KG1 (cell line): ENCODE measurements around the gene TEX30.
"Not testable (repeated sequence)": the region's sequence is repeated elsewhere in the genome, so short reads cannot be mapped to it uniquely, and the experiment has no call there.

Experiments
- DNase-seq: peaks from one replicate; lab custom pipeline; 2025; lab: John Stamatoyannopoulos, UW

The TEX30 gene

DNA sequence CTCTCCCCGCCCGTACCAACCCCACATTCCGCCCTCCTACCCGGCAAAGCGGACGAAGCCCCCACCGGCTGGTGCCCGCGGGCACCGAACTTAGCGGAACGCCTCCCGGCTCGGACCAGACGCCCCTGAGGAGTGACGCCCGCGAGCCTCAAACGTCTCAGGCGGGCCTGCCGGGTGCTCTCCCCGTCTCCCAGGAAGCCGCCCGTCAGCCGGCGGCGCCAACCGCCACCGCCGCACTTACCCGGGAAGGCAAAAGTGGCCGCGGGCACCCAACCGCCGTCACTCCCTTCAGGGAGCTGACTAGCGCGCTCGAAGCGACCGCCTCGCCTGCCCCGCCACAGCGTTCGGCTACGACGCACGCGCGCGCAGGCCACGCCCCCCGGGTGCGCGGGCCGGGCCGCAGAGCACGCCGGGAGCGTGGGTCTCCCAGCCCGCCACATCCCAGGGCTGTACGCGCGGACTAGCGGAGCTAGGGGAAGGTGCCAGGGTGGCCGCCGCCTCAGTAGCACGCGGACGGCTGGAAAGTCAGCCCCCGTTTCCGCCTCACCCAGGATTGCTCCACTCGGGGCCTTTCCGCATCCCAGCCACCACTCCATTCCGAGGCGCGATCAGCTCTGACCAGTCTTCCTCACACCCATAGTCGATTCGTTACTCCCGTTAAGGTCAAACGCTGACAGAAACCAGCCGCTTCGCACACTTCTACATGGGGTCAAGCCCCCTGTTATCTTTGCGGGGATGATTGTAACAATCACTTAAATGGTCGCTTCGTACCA is at the start of gene TEX30:
TSS of gene TEX30 (minus strand) at position 346 of the 773 bp plus-strand sequence. CDS start 3,760 bp downstream, outside the sequence.
- DNase-seq = peak; percentile 50

DNA sequence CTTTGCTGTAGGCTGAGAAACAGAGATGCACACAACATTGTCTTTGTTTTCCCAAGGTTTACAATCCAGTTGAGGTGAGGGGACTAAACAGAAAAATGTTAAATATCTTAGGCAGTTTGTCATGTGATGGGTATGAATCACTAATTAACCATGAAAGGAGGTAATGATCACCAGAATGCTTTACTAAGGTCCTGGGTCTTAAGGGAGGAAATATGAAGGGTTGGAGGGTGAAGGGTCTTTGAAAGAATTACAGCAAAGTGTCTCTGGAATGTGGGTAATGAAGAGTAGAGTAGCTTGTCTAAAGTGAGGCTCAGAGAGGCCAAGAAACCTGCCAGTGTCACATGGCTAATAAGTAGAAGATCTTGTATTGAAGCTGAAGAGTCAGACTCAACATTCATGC is 44.3 kb upstream of the TEX30 start:
- no peak for DNase-seq

DNA sequence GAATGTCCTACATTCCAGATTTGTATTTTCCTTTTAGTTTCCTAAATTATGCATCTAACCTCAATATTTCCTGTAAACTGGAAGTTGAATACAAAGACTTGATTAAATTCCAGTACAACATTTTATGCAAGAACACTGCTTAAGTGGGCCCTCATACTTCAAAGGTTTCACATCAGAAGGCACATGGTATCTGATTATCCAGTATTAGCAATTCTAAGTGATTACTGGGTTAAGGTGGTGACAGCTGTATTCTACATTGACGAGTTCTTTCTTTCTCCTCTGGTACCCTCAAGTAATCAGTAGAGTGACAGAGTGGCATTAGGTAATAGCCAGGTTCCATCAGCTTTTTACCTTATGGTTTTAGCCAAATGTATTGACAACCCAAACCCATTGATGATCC is 43.7 kb upstream of the TEX30 start:
- no peak for DNase-seq

DNA sequence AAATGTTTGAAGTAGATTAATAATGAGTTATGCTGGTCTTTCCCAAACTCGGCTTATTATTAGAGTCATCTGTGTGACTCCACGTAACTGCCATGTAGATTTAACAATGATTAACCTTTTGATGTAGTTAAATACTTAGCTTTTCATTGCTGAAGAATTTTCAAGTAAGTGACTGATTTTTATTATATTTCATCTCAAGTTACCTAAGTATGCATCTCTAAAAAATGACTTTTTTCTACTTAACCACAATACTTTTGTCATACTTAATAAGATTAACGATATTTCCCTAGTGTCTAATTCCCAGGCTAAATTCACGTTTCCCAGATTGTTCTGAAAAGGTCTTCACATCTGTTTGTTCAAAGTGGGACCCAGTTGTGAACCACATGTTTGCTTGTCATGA is 43.1 kb upstream of the TEX30 start:
- no peak for DNase-seq

DNA sequence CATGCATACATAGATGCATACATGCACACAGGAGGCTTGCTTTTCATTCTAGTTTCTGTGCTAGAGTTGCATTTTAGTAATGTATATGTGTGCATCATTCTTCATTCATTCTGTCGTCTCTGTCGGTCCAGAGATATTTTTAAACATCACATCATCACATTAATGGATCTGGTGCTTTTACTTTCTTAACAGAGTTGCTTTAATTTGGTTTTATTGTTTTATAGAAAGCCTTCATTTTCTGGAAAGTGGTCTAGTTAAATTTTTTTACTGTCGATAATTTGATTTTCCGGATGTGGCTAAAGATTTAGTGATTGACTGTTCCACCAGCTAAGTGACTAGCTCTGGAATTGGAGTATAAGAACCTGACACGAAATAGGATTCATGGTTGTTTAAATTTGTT is 42.2 kb upstream of the TEX30 start:
- no peak for DNase-seq

DNA sequence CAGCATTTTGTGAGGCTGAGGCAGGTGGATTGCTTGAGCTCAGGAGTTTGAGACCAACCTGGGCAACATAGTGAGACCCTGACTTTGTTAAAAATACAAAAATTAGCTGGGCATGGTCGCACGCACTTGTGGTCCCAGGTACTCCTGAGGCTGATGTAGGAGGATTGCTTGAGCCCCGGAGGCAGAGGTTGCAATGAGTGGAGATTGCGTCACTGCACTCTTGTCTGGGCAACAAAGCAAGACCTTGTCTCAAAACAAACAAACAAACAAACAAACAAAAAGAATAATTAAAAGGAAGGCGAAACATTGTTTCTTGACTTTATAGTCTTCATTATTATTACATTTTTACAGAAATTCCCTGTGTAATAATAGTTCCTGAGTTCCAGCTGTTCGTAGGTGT is 41.2 kb upstream of the TEX30 start:
- DNase-seq = no peak

DNA sequence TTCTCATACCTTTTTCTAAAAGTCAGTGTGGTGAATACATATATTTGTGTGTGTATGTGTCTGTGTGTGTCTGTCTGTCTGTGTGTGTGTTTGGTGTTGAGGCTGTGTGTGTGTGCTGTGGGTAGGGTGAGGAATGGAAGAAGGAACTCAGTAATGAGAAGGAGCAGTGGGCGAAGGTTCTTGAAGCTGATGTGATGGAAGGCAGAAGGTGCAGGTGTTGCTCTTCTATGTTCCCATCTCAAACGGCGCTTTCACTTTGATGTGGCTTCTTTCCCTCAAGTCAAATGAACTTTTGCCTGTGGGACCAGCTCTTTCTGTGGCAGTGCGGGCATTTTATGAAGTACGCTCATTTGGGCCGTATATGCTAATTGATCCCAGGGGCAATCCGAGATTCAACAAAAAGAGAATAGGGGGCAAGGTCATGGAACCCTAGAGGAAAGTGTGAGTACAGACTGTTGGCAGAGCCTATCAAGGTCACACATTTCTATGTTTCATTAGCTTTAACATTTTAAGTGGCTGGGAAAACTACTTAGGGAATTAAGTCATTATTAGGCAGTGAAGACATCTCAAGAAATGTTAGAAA is 40.5 kb upstream of the TEX30 start:
- no peak for DNase-seq

DNA sequence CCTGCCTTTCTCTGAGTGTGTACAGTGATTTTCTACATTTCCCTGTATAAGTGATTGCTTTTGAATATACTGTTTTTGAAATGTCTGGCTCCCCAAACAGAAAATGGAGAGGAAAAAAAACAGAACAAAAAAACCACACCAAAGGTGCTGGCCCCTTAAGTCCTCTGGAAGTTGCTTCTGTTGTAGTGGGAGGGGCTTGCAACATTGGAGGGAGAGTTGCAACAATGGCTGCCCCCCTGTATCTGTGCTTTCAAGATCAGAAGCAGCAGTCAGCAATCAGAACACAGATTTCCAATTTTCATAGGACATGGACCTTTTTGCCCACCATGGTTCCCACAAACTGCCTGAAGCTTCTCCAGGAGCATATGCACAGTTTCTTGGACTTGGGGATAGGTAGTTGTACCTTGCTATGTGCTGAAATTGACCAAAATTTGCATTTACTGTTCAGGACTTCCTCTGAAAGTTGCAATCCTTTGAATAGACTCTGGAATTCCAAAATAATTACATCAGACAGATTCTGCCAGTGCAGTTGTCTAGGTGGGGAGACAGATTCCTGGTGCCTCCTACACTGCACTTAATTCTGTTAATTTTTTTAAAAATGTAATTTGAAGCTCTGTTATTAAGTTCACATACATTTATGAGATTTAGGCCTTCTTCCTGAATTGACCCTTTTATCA is 39.2 kb upstream of the TEX30 start:
- DNase-seq = no peak

DNA sequence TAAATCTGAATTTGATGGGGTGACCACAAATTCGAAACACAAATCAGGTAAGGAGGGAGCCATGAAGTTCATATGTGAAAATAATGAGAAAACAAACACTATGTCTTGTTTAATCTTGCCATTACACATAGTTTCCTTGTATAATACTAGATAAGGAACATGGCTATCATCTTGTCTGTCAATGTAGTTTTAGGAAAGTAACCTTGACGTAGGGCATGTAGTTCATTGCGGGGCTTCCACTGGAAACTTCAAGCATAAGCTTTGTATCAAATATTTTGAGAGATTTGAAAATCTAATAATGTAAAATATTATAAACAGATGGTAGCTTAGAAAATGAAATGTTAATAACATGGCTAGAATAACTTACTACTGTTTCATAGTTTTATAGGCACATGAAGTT is 34.1 kb upstream of the TEX30 start:
- no peak for DNase-seq

DNA sequence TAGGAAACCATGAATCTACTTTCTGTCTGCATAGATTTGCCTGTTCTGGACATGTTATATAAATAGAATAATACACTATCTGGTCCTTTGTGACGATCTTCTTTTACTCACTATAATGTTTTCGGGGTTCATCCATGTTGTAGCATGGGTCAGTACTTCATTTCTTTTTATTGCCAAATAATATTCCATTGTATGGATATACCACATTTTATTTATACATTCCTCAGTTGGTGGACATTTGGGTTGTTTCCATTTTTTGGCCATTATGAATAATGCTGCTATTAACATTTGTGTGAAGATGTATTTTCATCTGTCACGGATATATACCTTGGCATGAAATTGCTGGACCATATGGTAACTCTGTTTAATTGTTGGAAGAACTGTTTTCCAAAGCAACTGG is 32.1 kb upstream of the TEX30 start:
- no peak for DNase-seq

DNA sequence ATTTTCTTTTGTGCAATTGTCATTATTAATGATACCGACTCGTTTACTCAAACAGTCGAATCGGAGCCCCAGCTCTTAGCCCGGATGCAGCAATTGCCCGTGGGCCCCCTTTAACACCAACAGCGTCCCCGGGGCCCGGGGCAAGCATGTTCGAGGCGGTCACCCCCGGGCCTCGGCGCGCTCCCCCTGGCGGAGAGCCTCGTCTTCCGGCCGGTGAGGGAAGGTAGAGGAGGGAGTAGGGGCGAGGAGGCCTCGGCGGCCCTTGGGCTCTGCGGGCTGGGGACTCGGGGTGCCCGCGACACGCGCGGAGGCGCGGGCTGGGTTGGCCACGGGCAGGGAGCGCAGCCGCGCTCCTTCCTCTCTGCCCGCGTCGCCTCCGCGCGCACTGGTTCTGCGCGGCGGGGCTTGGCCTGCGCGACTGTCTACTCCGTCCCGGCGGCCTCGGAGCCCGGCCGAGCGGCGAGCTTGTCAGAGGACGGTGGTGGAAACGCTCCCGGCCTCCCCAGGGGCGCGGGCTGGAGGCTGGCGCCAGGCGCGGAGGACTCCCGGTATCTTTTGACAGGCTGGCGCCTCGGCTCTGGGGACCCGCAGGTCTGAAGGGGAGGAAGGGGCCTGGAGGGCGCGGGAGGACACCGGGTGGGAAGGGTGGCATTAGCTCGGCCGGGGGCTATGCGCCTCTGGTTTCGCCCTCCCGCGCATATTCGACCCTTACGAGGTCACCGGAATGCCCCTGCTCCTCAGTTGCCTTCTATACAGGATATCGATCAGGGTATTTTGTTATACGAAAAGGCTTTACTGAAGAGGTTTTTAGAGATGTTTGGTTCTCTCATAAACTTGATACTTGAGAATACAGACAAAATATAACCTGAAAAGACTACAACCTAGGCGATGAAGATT is 26.8 kb upstream of the TEX30 start:
- peak; percentile 73 for DNase-seq

DNA sequence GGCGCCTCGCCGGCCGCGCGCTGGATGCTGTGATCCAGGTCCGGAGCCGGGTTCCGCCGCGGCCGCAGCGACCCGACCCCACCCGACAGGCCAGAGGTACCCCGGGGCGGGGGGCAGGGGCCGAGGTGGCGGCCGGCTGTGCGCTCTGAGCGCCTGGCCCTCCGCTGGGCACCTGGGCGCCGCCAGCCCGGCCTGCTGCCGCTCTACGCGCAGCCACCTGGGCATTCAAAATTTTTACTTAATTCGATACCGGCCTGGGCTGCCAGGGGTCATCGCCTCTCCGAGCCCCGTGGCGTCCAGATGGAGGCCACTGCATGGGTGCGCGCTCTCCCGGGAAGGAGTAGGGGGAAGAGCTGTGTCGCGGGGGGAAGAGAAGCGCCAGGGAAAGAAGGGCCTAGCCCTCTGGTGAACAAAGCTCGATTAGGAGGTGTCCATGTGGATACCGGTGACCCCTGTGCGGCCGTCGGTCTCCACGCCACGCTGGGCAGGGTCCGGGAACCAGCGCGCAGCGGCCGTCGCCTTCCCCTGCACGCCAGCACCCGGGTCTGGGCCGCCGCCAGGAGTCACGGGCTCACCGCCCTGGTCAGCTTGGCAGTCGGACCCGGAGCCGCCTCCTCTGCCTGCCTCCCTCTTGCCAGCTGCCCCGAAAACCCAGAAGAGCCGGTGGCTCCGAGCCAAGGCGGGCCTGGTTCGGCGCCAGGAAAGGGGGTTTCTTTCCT is 26.0 kb upstream of the TEX30 start:
- no peak for DNase-seq

DNA sequence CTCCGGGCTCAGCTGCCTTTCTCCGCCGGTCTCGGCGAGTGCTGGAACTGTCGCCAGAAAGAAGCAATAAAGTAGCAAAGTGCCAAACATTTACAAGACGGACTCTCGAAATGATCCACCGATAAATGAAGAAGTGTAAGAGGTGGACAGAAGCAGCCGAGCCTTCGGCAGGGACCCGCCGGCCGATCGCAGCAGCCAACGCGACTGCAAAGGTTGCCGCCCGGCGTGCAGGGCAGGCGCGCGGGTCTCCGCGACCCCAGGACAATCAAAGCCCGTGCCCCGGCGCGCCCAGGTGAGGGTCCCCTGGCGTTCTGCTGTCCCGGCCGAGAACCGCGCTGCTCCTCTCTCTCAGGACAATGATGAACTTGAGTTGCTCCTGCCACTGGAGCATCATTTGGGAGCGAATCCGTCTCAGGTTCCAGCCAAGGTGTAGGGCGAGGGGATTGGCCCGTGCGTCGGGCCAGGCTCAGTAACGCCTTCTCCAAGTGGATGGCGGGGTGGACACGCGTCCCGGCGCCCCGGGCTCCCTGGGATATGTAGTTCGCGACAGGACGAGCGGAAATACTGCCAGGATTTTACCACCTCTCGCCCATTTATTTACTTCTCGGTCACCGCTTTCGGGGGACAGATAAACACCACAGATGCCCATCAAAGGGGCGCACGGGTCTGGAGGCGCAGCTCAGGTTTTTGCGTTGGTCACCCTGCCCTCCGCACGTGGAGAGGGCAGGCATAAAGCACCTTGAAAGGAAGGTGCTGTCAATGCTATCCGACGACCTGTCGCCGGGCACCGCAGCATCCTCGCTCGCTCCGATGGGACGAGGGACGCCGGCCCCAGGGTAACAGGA is 25.2 kb upstream of the TEX30 start, which contains the start of the genes BIVM and POGLUT2:
TSS of gene BIVM (plus strand) at position 539 of the 845 bp plus-strand sequence. CDS start 8,149 bp downstream, outside the sequence.
TSS of gene POGLUT2 (minus strand) at position 396 of the 845 bp plus-strand sequence. CDS start at position 90, 306 bp downstream.
- peak; percentile 73 for DNase-seq

DNA sequence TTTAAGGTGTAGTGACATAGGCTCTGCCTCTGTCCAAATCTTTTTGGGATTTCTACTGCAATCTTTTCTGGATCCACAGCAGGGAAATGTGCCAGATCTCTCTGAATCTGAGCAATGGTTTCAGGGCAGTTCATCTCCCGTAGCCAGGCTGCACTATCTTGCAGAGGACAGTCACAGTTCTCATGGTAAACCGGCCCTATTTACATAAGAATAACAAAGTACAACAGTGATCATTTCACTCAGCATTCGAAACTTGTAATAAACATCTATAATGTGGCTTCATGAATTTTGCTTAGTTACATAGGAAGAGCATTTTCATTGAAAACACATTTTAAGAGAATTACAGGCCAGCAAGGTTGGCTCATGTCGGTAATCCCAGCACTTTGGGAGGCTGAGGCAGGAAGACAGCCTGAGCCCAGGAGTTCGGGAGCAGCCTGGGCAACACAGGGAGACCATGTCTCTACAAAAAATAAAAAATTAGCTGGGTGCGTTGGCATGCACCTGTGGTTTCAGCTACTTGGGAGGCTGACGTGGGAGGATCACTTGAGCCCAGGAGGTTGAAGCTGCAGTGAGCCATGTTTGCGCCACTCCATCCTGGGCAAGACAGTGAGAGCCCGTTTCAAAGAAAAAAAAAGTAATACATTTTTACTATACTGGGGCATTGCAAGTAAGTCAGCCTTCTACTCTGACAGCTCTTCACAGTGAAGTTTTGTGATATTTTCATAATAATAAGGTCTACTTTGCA is 20.2 kb upstream of the TEX30 start:
- DNase-seq = no peak

DNA sequence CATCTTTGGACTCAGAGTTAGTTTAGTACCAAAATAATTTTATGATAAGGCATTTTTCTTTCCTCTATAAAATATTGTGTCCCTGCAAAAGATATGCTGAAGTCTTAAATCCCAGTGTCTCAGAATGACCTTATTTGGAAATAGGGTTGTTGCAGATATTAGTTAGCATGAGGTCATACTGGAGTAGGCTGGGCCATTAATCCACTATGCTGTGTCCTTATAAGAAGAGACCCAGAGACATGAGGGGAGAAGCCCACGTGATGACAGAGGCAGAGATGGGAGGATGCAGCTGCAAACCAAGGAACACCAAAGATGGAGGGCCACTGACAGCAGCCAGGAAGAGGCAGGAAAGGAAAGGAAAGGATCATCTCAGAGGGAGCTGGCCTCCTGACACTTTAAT is 18.8 kb upstream of the TEX30 start:
- DNase-seq = no peak

DNA sequence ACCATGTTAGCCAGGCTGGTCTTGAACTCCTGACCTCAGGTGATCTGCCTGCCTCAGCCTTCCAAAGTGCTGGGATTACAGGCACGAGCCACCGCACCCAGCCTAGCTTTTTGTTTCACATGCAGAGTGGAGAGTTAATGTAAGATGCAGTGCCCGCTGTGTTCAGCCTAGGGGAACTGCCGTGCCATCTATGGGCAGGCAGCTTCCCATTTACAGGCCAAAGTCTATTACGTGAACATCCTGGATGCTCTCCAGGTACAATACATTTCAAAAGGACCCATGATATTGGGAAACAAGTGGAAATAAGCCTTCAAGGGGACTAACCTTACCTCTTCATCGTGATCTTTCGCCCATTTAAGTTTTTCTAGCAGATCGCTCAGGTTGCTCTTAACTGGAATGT is 15.1 kb upstream of the TEX30 start:
- DNase-seq = no peak

DNA sequence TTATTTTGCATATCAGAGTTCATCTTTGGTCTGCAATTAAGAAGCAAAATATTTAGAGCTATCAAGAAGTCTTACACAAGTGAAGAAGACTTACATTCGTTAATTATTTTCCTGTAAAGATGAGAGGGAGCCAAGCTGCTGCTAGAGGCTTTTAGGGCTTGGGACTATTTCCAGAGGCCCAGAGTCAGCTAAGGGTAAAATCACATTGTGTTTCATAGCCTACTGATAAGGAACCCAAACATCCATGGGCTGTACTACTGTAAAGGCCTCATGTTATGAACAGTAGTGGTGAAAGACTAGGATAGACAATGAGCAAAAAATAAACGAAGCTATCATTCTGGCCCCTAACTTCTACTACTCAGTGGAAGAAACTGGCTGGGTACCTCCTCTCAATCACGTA is 10.9 kb upstream of the TEX30 start:
- no peak for DNase-seq

DNA sequence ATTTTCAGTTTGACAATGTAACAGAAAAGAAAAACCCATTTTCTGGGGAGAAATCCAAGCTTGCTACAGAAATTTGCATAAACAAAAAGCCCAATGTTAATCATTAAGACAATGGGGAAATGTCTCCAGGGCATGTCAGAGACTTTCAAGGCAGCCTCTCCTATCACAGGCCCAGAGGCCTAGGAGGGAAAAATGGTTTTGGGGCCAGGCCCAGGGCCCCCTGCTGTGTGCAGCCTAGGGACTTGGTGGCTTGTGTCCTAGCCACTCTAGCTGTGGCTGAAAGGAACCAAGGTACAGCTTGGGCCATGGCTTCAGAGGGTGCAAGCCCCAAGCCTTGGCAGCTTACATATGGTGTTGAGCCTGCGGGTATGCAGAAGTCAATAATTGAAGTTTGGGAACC is 8.0 kb upstream of the TEX30 start:
- DNase-seq = no peak

DNA sequence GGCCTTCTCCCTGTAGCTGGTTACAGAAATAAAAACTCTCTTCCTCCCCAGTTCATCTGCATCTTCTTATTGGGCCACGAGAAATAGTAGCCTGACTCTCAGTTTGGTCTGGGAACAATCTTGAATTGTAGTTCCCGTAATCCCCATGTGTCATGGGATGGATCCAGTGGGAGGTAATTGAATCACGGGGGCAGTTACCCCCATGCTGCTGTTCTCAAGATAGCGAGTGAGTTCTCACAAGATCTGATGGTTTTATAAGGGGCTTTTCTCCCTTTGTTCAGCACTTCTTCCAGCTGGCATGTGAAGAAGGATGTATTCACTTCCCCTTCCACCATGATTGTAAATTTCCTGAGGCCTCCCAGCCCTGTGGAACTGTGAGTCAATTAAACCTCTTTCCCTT is 7.1 kb upstream of the TEX30 start:
- not testable (repeated sequence) for DNase-seq
